Stimulated activated CD8-positive, alpha-beta memory T cell treated with anti-CD3 and anti-CD28 coated beads, Interleukin-2, amount 100 ng/mL, for 48 hours (primary cell): ENCODE results near the gene RASA2.

Experiments
- DNase-seq, 2 donors: peaks; one replicate each; pipeline ENCODE4 v3.0.0-alpha.2; 2020; ENCODE audit warnings: low read depth in 2 of 2

RASA2 gene, protein sequence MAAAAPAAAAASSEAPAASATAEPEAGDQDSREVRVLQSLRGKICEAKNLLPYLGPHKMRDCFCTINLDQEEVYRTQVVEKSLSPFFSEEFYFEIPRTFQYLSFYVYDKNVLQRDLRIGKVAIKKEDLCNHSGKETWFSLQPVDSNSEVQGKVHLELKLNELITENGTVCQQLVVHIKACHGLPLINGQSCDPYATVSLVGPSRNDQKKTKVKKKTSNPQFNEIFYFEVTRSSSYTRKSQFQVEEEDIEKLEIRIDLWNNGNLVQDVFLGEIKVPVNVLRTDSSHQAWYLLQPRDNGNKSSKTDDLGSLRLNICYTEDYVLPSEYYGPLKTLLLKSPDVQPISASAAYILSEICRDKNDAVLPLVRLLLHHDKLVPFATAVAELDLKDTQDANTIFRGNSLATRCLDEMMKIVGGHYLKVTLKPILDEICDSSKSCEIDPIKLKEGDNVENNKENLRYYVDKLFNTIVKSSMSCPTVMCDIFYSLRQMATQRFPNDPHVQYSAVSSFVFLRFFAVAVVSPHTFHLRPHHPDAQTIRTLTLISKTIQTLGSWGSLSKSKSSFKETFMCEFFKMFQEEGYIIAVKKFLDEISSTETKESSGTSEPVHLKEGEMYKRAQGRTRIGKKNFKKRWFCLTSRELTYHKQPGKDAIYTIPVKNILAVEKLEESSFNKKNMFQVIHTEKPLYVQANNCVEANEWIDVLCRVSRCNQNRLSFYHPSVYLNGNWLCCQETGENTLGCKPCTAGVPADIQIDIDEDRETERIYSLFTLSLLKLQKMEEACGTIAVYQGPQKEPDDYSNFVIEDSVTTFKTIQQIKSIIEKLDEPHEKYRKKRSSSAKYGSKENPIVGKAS

DNA sequence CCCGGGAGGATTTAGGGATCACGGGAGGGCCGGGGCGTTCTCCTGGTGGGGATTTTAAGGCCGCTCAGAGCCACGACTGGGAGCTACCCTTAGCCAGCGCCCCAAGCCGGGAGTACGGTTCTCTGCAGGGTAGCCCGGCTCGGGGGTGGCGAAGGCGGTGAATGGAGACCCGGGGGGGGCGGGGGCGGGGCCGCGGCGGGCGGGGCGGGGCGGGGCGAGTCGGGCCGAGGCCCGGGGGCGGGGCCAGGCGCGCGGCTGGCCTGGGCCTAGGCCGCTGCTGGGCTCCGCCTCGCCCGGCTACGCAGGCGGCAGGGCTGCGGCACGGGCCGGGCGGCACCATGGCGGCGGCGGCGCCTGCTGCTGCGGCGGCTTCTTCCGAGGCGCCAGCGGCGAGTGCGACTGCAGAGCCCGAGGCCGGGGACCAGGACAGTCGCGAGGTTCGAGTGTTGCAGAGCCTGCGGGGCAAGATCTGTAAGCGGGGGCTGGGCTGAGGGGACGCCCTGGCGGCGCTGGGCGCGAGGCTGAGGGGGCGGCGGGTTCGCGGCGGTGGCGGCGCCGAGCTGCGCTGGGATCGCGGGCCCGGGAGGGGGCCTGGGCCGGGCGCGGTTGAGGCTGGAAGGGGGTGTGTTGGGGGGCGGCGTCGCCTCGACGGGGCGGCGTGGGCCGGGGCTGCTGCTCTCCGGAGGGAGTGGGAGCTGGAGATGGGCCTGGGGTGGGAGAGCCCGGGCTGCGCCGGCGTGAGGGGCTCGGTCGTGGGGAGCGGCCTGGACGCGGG is at the start of gene RASA2:
TSS of gene RASA2 (plus strand) at position 282 of the 775 bp plus-strand sequence. CDS start at position 339, 57 bp downstream.
- peak; percentile 50 to 52 for DNase-seq

DNA sequence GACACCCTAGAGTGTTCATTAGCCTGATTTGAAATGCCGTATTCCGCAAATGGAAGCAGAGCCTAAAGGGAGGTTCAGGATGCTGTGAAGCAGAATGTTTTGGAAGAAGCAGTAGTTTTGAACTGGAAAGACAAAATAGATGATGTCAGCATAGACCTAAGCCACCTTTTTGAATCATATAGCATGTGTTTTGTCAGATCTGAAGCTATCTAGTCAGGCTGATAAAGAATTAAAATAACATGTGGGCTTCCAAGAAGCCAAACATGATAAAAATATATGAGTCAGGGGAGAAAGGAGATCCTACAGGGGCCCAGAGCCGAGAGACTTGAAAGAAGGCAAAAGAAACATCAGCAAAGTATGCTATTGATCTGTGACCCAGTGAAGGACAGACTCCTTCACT is 47.2 kb upstream of the RASA2 start:
- no peak for DNase-seq

DNA sequence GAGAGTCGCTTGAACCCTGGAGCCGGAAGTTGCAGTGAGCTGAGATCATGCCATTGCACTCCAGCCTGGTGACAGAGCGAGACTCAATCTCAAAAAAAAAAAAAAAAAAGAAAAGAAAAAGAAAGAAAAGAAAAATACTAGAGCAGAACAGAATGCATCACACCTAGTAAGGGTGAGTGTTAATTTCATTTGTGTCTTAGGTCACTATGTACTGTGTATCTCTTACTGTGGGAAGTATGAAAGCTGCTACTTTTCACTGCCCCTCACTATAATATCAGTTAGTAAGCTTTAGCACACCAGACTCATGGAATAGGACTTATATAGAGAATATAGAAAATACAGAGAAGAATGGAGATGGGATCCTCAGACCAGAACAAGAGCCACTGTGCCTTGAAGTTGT is 45.9 kb upstream of the RASA2 start:
- no peak for DNase-seq

DNA sequence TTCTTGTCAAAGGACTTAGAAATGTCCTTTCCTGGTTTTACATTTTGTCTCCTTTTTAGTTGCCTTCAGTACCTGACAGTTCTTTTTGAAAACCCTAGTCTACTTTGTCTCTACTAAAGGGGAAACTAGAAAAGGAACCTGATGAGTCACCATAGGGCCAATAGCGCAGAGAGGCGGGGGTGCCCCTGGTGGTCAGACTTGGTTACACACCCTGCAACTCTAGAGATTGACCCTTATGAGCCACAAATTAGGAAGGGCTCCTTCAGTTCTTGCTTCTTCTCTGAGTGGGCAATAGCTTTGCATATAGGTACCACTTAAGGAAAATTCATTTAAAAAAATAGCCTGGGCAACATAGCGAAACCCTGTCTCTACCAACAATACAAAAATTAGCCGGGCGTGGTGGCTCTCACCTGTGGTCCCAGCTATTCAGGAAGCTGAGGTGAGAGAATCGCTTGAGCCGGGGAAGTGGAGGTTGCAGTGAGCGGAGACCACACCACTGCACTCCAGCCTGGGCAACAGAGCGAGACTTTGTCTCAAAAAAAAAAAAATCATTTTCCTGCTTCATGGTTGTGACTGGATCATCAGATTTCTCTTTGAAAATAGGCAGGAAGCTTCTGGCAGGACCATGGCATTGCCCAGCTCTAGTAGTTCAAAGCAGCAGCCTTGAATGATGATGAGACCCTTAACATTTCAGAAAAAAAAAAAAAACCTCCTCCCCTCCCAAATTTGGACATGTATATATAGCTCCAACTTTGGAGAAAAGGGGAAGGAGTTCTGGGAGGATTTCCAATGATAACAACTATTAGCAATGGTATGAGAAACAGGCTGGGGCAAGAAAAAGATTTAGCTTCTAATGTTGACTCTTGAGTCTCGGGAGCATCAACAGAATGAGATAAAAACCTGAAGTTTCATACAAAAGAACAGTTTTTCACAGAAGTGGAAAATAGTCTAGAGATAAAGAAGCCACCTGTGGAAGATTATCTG is 45.2 kb upstream of the RASA2 start:
- peak; percentile 64 to 70 for DNase-seq

DNA sequence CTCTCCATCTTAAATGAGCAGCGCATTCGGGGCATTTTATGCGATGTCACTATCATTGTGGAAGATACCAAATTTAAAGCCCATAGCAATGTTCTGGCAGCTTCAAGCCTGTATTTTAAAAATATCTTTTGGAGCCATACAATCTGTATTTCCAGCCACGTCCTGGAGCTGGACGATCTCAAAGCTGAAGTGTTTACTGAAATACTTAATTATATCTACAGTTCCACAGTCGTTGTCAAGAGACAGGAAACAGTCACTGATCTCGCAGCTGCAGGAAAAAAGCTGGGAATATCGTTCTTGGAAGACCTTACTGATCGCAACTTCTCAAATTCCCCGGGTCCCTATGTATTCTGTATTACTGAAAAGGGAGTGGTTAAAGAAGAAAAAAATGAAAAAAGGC is 44.4 kb upstream of the RASA2 start:
- no peak for DNase-seq

DNA sequence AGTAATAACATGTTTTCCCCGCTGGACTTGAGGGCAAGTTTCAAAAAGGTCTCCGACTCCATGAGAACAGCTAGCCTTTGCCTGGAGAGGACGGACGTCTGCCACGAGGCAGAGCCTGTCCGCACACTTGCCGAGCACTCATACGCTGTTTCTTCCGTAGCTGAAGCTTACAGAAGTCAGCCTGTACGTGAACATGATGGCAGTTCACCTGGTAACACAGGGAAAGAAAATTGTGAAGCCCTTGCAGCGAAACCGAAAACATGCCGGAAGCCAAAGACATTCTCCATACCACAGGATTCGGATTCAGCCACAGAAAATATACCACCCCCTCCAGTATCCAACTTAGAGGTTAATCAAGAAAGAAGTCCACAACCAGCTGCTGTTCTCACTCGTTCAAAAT is 43.9 kb upstream of the RASA2 start:
- DNase-seq, result no peak

DNA sequence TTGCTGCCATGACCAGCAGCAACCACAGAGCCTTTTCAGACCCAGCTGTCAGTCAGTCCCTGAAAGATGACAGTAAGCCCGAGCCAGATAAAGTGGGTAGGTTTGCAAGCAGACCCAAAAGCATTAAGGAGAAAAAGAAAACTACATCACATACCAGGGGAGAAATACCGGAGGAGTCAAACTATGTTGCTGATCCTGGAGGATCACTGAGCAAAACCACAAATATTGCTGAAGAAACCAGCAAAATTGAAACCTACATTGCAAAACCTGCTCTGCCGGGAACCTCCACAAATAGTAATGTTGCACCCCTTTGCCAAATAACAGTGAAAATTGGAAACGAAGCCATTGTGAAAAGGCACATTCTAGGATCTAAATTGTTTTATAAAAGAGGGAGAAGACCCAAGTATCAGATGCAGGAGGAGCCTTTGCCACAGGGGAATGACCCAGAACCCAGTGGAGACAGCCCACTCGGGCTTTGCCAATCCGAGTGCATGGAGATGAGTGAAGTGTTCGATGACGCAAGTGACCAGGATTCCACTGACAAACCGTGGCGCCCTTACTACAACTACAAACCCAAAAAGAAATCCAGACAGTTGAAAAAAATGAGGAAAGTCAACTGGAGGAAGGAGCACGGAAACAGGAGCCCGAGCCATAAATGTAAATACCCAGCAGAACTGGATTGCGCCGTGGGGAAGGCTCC is 42.1 kb upstream of the RASA2 start:
- DNase-seq, result no peak

DNA sequence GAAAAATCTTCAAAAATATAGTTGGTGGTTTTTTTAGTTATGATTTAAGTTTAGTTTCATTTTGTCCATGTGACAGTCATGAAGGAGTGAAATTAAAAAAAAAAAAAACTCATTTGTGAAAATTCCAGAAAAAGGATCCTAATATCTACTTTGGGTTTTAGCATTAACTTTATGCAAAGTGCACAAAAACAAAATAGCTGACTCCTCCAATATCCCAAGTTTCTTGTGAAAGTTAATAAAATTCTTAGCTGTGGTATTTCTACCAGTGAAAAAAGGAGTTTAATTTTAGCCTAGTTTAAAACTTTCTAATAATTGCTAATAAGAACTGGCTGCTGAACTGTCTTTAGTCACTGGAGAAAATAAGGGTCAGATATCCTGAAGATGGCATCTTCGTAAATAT is 40.8 kb upstream of the RASA2 start:
- DNase-seq, result no peak

DNA sequence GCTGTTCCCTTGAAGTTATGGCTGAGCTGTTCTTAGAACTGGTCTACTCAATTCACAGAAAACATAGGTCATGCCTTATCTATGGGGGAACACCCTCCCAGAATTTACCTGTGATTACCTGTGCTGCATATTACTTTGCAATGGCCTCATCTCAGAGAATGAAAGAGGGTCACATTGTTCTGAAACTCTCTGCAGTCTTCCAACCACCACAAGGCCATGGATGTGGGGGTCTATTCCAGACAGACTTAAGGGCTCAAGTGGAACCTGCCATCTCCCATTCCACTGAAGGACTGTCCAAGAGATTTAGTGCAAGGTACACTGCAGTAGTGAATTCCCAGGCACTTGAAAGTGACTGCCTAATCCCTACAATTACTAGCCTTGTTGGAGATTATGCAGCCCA is 40.1 kb upstream of the RASA2 start:
- DNase-seq, result no peak

DNA sequence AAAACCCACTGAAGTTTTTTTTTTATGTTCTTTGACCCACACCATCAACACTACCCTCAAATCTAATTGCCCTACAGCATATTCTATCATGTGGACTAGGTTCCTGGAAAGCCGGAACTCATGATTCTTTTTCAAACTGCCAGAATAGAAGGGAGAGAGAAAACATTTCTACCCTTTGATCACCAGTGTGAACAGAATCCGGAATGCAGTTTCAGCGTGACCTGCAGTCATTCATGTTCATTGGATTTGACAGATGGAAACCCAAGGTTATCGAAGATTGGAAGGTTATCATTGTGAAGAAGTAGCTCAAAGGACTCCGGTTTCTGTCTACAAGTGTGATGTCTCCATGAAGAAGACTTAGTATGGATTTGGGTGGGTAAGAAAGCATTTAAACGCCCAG is 39.4 kb upstream of the RASA2 start:
- DNase-seq, result no peak

DNA sequence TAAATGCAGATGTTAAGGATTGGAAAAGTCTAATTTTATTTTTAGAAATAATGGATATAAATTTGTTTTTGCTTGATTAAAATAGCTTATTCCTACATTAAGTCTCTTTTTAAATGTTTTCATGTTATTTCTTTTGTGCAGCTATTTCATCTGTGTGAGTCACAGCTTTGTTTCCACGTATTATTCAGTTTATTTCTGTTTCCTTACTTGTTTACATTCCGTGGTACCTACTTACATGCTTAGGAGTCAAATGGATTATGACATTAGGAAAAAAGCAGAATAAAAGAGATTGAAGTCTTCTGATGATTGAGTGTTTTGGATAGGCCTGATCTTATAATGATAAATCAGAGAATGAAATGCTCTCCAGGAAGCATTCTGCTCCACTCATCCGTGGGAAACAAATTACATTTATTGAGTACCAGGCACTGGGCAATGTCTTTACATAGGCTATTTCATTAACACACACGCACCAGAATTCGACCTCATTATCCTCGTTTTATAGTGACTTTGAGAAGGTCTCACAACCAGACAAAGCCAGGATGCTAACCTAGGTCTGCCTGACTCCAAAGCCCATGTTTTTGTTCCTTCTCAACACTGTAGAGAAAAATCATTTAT is 38.1 kb upstream of the RASA2 start:
- no peak for DNase-seq

DNA sequence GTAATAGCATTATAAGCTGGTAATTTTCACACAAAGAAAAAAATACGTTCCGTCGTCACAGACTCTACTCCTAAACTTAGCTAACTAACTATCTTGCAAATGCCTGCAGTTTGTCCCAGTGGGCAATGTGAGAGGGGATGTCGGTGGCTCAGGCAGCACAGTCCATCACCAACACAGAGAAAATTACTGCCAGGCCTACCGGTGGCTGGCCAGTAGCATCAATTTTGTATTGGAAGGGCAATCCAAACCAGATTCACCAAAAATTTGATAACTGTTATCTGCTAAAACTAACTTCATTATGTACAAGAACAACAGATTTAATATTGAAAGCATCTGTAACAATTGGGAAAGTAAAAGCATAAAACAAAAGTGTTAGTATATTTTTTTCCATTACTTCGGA is 37.4 kb upstream of the RASA2 start:
- DNase-seq, result no peak

DNA sequence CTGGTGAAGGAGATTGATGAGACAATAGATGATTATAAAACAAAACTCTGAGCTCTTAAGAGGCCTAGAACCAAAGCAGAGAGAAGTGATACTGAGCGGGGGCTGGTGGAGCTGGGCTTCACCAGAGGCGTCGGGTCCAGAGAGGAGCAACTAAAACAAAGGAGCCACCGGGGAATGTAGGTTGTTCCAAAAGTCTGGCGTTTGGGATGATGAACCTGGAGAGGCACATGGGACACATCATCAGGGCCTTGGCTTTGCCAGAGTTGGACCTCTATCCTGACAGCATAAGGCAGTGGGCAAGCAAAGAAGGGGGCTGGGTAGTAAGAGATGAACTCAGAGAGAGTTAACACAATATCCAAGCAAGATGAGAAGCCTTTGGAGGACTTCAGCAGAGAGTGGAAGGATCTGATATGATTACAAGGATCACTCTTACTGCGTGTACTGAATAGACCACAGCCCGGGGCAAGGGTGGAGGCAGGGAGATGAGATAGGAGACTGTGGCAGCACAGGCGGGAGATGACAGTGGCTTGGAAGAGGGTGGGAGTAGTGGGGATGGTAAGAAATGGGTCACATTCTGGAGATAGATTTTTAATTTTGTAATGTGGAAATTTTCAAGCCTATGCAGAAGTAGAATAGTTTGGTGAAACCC is 36.0 kb upstream of the RASA2 start:
- DNase-seq, result no peak

DNA sequence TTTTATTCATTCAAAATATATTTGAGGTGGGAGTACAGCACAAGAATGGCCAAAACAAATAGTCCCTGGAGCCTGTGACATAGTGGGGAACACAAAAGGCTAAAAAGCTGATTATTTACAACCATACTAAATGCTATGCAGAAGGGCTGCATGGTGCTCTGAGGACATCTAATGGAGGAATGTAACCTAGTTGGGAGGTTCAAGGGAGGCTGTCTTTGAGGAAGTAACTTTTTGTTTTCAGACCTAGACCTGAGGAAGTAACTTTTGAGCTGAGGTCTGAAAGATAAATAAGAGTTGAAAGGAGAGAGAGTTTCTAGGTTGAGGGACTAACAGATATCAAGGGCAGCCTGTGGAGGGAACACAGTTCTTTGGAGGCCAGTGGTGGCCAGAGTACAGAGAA is 34.8 kb upstream of the RASA2 start:
- DNase-seq, result no peak

DNA sequence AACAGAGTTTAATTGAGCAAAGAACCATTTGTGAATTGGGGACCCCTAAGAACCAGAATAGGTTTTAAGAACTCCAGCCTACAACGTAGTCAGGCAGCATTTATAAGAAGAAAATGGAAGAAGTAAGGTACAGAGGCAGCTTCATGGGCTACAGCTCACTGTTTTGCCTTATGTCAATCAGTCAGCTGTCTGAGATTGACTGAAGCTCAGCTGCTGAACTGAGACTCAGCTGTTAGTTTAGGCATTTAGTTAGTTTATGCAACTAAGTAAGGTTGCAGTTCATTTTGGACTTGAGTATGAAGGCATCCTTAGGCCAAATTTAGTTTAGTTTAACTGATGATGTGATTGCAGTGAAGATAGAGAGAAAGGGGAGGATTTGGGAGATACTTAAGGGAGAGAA is 34.1 kb upstream of the RASA2 start:
- no peak for DNase-seq

DNA sequence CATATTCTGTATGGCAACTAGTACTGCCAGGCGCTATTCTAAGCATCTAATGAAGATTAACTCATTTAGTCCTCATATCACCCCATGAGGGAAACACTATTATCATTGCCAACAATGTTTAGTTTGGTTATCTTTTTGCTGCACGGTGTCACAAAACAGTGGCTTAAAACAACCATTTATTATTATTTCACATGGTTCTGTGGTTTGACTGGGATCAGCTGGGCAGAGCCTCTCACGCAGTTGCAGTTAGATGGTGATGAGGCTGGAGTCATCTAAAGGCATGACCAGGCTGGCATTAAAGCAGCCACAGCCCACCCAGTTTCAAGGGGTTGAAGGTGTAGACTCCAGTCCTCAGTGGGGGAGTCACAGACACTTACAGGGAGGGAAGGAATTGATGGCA is 32.8 kb upstream of the RASA2 start:
- DNase-seq, result no peak

DNA sequence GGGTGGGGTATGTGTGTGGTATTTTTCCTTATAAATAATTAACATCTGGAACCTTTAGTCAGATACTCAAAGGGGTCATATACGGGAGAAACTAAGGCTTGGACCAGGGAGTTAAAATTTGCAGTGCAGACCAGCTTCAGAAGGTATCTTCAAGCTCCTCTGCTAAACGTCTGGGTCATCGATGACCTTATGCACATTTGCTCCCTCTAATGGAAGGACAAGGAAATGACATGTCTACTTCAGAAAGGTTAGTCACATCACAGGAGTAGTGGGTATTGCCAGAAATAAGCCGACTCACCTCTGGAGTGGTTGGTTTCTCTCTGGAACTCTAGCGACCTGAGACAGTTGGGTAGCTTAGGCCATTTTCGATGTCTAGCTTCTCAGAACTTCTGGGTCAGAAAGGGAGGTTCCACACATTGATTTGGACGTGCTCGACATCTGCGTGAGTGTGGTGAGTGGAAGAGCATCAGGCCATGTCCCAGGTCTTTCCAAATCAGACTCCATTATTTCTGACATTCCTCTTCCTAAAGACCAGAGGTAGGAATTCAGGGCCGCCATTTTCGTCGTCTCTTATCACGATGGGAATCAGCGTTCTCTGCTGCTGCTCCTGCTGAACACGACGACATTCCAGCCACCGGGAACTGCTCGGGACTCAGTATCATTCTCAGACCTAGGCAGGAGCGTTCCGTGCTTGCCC is 31.8 kb upstream of the RASA2 start:
- DNase-seq, result no peak

DNA sequence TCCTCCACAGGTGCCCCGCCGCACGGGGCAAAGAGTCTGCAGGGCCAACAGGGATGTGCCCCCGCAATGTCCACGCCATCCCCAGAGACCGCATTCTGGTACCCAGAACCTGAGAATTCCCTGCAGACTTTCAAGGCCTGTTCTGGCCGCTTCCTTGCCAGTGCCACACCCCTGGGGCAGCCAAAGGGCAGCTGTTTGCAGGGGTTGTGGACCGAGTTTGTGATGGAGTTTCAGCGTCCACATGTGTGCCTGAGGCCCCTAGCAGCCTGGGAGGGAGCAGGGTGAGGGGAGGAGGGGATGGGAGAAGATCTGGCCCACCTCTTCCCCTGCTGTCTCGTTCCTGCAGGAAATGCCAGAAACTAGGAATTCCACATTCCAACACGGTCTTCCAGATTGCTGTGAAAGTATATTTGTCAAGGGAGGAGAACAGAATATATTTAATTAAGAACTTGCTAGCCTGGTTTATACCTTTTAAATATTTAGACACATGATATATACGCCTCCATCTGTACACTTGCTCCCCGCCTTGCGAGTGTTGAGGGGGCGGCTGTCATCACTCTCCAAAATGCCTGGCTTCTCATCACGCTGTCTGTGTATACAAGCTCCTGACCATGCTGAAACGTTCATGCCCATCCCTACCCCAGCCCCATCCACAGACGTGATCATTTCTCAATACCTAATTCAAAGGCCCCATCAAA is 31.1 kb upstream of the RASA2 start:
- no peak for DNase-seq
